Measurements from ENCODE around the gene CCR6. TPM values are rescaled to one million over a fixed set of nuclear protein-coding genes. Genes with fewer than 3 reads are reported as not detected.

CCR6 gene
- total RNA-seq, 1 experiment from 2014 or later, result not detected

- Histone ChIP-seq H3K4me2 (ENCODE audit: low read depth, low read length, poor library complexity, severe bottlenecking) (no peak overlapping the region), H2AFZ (ENCODE audit: low read length) (no peak overlapping the region), H3K79me2 (ENCODE audit: low read length) (no peaks in the 10 kb centered on the region), H3K27ac (ENCODE audit: low read length) (no peak overlapping the region), H4K20me1 (ENCODE audit: insufficient read depth, low read depth, low read length) (peaks cover 26% of the 10 kb centered on the region; the same call in 1 of the 2 replicates), H3K9me2 (replicated peaks; ENCODE audit: insufficient read depth, low read length) (no peaks in the 10 kb centered on the region), H3K36me3 (ENCODE audit: insufficient read depth, low read length) (no peaks in the 10 kb centered on the region), H3K9me3 (ENCODE audit: low read length) (no peaks in the 10 kb centered on the region), H3K4me3 (ENCODE audit: low read length) (no peak overlapping the region), H3K27me3 (ENCODE audit: low read length) (no peaks in the 10 kb centered on the region), H3K9ac (ENCODE audit: low read length) (no peak overlapping the region), H3K4me1 (ENCODE audit: low read length) (peaks cover 22% of the 10 kb centered on the region)
- no peak for DNase-seq
These were observed 3.0 kb downstream of the CCR6 start for GRCh38 chr6:167125855-167126349.

GRCh38 chr6:167127785-167128531 lies 5.1 kb downstream of the CCR6 start:
- Histone ChIP-seq H4K20me1 (ENCODE audit: insufficient read depth, low read depth, low read length) (peaks cover 7% of the 10 kb centered on the region; the same call in 1 of the 2 replicates), H3K9me3 (ENCODE audit: low read length) (no peaks in the 10 kb centered on the region), H3K79me2 (ENCODE audit: low read length) (no peaks in the 10 kb centered on the region), H3K36me3 (ENCODE audit: insufficient read depth, low read length) (no peaks in the 10 kb centered on the region), H3K4me3 (ENCODE audit: low read length) (no peak overlapping the region), H3K27me3 (ENCODE audit: low read length) (no peaks in the 10 kb centered on the region), H2AFZ (ENCODE audit: low read length) (no peak overlapping the region), H3K9me2 (replicated peaks; ENCODE audit: insufficient read depth, low read length) (no peaks in the 10 kb centered on the region), H3K9ac (ENCODE audit: low read length) (no peak overlapping the region), H3K4me1 (ENCODE audit: low read length) (peaks cover 1% of the 10 kb centered on the region; the same call in 1 of the 2 replicates), H3K27ac (ENCODE audit: low read length) (no peak overlapping the region), H3K4me2 (ENCODE audit: low read depth, low read length, poor library complexity, severe bottlenecking) (no peak overlapping the region)
- no peak for DNase-seq

- DNase-seq, result no peak
- Histone ChIP-seq H3K4me3 (ENCODE audit: low read length) (no peak overlapping the region), H3K9me3 (ENCODE audit: low read length) (no peaks in the 10 kb centered on the region), H3K79me2 (ENCODE audit: low read length) (no peaks in the 10 kb centered on the region), H3K36me3 (ENCODE audit: insufficient read depth, low read length) (no peaks in the 10 kb centered on the region), H3K27me3 (ENCODE audit: low read length) (no peaks in the 10 kb centered on the region), H3K4me1 (ENCODE audit: low read length) (no peaks in the 10 kb centered on the region), H4K20me1 (ENCODE audit: insufficient read depth, low read depth, low read length) (0 out of 2 replicates have a peak, but pooled peaks cover 8% of the 10 kb centered on the region), H3K4me2 (ENCODE audit: low read depth, low read length, poor library complexity, severe bottlenecking) (no peak overlapping the region), H3K9ac (ENCODE audit: low read length) (no peak overlapping the region), H3K9me2 (replicated peaks; ENCODE audit: insufficient read depth, low read length) (no peaks in the 10 kb centered on the region), H3K27ac (ENCODE audit: low read length) (no peak overlapping the region), H2AFZ (ENCODE audit: low read length) (no peak overlapping the region)
These were observed 6.3 kb downstream of the CCR6 start for GRCh38 chr6:167129159-167129558.

DNA sequence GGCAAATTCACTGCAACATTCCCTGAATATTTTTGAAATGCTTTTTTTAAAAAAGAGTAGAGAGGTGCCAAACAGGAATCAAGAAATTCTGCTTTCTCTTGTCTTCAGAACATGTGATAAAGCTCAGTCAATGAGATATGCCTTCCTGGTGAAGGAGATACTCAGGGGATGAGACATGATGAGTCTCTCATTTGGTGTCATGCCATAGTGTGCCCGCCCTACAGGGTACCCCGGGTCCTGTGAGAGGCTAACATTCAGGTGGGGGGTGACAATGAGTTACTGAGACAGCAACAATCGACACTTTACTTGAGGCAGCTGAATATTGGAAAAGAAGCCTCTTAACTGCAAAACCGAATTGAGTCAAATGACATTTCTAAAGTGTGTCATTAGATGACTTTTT lies 6.7 kb downstream of the CCR6 start:
- H3K27ac ChIP-seq (ENCODE audit: low read length), result no peak overlapping the region
- no peaks in the 10 kb centered on the region for H3K9me3 ChIP-seq (ENCODE audit: low read length)
- DNase-seq, result no peak
- no peaks in the 10 kb centered on the region for H3K4me1 ChIP-seq (ENCODE audit: low read length)
- H3K36me3 ChIP-seq (ENCODE audit: insufficient read depth, low read length), result no peaks in the 10 kb centered on the region
- 0 out of 2 replicates have a peak, but pooled peaks cover 9% of the 10 kb centered on the region for H4K20me1 ChIP-seq (ENCODE audit: insufficient read depth, low read depth, low read length)
- no peak overlapping the region for H2AFZ ChIP-seq (ENCODE audit: low read length)
- no peak overlapping the region for H3K4me2 ChIP-seq (ENCODE audit: low read depth, low read length, poor library complexity, severe bottlenecking)
- H3K79me2 ChIP-seq (ENCODE audit: low read length), result no peaks in the 10 kb centered on the region
- no peak overlapping the region for H3K9ac ChIP-seq (ENCODE audit: low read length)
- H3K4me3 ChIP-seq (ENCODE audit: low read length), result no peak overlapping the region
- no peaks in the 10 kb centered on the region for H3K9me2 ChIP-seq (replicated peaks; ENCODE audit: insufficient read depth, low read length)
- no peaks in the 10 kb centered on the region for H3K27me3 ChIP-seq (ENCODE audit: low read length)

- no peaks in the 10 kb centered on the region for H3K9me3 ChIP-seq (ENCODE audit: low read length)
- H2AFZ ChIP-seq (ENCODE audit: low read length), result no peak overlapping the region
- no peaks in the 10 kb centered on the region for H3K36me3 ChIP-seq (ENCODE audit: insufficient read depth, low read length)
- no peak overlapping the region for H3K9ac ChIP-seq (ENCODE audit: low read length)
- H4K20me1 ChIP-seq (ENCODE audit: insufficient read depth, low read depth, low read length), result 0 out of 2 replicates have a peak, but pooled peaks cover 9% of the 10 kb centered on the region
- no peak overlapping the region for H3K4me3 ChIP-seq (ENCODE audit: low read length)
- H3K79me2 ChIP-seq (ENCODE audit: low read length), result no peaks in the 10 kb centered on the region
- no peak overlapping the region for H3K4me2 ChIP-seq (ENCODE audit: low read depth, low read length, poor library complexity, severe bottlenecking)
- no peak for DNase-seq
- H3K9me2 ChIP-seq (replicated peaks; ENCODE audit: insufficient read depth, low read length), result no peaks in the 10 kb centered on the region
- no peaks in the 10 kb centered on the region for H3K4me1 ChIP-seq (ENCODE audit: low read length)
- H3K27ac ChIP-seq (ENCODE audit: low read length), result no peak overlapping the region
- H3K27me3 ChIP-seq (ENCODE audit: low read length), result no peaks in the 10 kb centered on the region
These were observed 7.2 kb downstream of the CCR6 start for GRCh38 chr6:167130008-167130677.

DNA sequence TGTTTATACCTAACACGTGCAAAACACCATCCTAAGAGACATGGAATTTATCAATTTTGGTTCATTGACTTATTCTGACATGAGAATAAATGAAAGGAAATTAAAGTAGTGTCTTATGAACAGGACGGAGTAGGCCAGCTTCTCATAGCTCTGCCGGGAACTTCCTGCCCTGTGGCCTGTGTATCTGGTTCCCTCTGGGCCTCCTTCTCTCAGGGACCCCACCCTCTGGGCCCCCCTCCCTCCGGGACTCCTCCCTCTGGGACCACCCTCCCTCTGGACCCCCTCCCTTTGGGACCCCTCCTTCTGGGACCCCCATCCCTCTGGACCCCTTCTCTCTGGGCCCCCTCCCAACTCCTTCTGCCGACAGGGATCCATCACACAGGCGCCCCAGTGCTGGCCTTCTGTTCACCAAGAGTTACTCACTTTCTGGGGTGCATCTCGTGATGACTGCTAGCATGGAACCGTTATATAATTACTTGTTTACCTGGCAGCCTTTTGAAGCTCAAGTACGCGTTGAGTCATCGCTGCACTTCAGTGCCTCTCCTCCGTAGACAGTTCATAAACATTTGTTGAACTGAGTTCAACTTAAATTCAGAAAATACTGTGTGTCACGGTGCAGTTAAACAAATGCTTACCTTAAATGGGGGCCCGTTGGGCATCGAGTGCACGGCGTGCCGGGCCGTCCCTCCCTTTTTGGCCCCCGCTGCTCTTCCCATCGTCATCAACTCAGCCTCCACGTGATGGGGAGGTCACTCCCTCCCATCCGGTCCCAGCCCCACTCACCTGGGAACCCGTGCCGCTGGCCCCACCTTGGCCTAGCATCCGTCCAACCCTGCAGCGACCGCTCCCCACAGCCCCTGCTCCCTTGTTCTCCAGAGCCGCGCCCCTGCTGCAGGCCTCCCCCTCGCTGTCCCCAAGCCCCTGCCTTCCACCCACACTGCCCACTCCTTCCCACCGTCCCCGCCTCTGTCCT lies 8.1 kb downstream of the CCR6 start:
- H3K27ac ChIP-seq (ENCODE audit: low read length), result no peak overlapping the region
- H3K36me3 ChIP-seq (ENCODE audit: insufficient read depth, low read length), result no peaks in the 10 kb centered on the region
- no peaks in the 10 kb centered on the region for H3K27me3 ChIP-seq (ENCODE audit: low read length)
- no peaks in the 10 kb centered on the region for H3K4me1 ChIP-seq (ENCODE audit: low read length)
- DNase-seq, result no peak
- no peak overlapping the region for H3K9ac ChIP-seq (ENCODE audit: low read length)
- H2AFZ ChIP-seq (ENCODE audit: low read length), result no peak overlapping the region
- no peaks in the 10 kb centered on the region for H3K9me3 ChIP-seq (ENCODE audit: low read length)
- 0 out of 2 replicates have a peak, but pooled peaks cover 9% of the 10 kb centered on the region for H4K20me1 ChIP-seq (ENCODE audit: insufficient read depth, low read depth, low read length)
- no peaks in the 10 kb centered on the region for H3K9me2 ChIP-seq (replicated peaks; ENCODE audit: insufficient read depth, low read length)
- H3K4me3 ChIP-seq (ENCODE audit: low read length), result no peak overlapping the region
- no peak overlapping the region for H3K4me2 ChIP-seq (ENCODE audit: low read depth, low read length, poor library complexity, severe bottlenecking)
- H3K79me2 ChIP-seq (ENCODE audit: low read length), result no peaks in the 10 kb centered on the region

- Histone ChIP-seq H3K9ac (ENCODE audit: low read length) (no peak overlapping the region), H3K27ac (ENCODE audit: low read length) (no peak overlapping the region), H2AFZ (ENCODE audit: low read length) (no peak overlapping the region), H3K36me3 (ENCODE audit: insufficient read depth, low read length) (no peaks in the 10 kb centered on the region), H3K27me3 (ENCODE audit: low read length) (no peaks in the 10 kb centered on the region), H3K4me3 (ENCODE audit: low read length) (no peak overlapping the region), H3K79me2 (ENCODE audit: low read length) (no peaks in the 10 kb centered on the region), H3K9me3 (ENCODE audit: low read length) (no peaks in the 10 kb centered on the region), H3K4me2 (ENCODE audit: low read depth, low read length, poor library complexity, severe bottlenecking) (no peak overlapping the region), H3K9me2 (replicated peaks; ENCODE audit: insufficient read depth, low read length) (no peaks in the 10 kb centered on the region), H3K4me1 (ENCODE audit: low read length) (peaks cover 4% of the 10 kb centered on the region), H4K20me1 (ENCODE audit: insufficient read depth, low read depth, low read length) (0 out of 2 replicates have a peak, but pooled peaks cover 4% of the 10 kb centered on the region)
- DNase-seq, result no peak
These were observed 11.8 kb downstream of the CCR6 start for GRCh38 chr6:167134448-167135328.
